GM18520 (cell line): Measurements from ENCODE around the gene BRSK2.

ENCODE experiments used
- ATAC-seq: cut with Tn5 transposase; IDR thresholded peaks from one replicate; pipeline ENCODE4 v1.9.1; 2021; ENCODE audit not compliant: unreplicated experiment

Gene BRSK2

DNA sequence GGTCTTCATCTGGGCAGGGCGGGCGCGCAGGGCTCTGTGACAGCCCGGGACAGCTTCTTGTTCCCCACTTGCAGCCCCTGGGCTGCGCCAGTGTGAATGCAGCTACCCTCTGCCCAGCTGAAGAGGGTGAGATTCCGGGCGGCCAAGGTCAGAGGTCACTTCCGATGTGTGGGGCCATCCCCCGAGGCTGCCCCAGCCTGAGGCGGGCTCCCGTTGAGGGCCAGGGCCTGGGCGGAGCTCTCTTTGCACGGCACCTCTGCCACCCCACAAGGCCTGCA, 72.9 kb downstream of the BRSK2 start:
- no peak for ATAC-seq

DNA sequence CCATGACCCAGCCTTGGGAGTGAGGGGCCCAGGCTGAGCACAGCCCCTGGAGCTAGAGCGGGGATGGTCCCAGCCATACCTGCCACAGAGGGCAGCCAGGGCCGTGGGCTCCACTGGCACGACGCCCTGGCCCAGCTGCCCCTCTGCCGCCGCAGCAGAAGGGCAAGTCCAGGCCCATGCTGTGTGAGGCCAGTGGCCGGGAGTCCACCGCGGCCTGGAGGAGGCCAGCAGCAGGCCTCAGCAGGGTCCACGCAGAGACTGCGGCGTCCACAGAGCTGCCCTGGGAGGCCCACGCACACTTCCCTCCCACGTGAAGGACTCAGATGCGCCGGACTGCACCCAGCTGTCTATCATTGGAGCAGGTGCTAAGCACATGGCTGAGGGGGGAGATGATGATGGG, 73.3 kb downstream of the BRSK2 start:
- ATAC-seq = no peak

DNA sequence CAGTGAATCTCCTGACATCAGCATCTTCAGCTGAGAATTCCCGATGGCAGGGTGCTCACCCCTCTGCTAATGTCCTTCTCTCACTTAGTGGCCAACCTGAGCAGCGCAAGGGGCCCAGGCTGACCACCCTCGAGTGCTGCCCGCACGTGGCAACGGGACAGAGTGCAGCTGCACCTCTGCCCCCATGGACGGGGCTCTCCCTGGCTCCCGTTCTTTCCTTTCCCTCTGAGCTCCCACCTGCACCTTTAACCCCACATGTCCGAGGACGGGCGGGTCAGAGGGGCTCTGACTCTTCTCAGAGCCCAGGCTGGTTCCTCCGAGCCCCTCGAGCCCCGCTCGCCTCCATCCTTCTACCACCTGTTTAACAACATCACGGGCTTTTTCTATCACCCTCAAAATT, 77.0 kb downstream of the BRSK2 start:
- ATAC-seq = no peak

GRCh38 chr11:1467270-1467669, 77.5 kb downstream of the BRSK2 start:
- ATAC-seq = no peak

GRCh38 chr11:1468002-1468401, 78.3 kb downstream of the BRSK2 start:
- ATAC-seq = no peak

DNA sequence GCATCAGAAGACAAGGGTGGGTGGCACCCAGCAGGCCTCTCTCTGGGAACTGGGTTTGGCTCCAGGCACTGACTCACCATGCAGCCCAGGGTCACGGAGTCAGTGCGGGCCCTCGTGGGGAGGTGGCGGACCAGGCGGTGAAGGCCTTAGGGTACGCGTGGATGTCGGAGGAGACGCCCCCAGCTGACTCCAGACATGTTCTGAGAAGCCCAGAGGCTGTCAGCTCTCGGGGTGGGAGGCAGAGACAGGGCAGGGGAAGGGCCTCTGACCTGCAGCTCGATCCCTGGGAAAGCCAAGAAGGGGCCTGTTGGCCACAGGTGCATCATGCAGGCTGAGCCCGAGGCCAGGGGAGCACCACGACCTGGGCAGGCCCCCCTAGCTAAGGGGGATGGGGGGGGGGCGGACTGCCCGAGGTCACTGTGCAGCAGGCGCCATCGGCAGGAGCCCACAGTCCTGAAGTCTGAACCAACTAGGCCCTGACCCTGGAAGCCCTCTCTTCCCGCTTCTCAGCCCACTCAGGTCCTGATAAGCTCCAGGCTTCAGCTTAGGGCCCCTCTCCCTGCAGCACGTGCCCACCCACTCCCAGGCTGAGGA, 78.8 kb downstream of the BRSK2 start:
- ATAC-seq = no peak

- no peak for ATAC-seq
Measured at GRCh38 chr11:1469287-1469910, 79.7 kb downstream of the BRSK2 start.

DNA sequence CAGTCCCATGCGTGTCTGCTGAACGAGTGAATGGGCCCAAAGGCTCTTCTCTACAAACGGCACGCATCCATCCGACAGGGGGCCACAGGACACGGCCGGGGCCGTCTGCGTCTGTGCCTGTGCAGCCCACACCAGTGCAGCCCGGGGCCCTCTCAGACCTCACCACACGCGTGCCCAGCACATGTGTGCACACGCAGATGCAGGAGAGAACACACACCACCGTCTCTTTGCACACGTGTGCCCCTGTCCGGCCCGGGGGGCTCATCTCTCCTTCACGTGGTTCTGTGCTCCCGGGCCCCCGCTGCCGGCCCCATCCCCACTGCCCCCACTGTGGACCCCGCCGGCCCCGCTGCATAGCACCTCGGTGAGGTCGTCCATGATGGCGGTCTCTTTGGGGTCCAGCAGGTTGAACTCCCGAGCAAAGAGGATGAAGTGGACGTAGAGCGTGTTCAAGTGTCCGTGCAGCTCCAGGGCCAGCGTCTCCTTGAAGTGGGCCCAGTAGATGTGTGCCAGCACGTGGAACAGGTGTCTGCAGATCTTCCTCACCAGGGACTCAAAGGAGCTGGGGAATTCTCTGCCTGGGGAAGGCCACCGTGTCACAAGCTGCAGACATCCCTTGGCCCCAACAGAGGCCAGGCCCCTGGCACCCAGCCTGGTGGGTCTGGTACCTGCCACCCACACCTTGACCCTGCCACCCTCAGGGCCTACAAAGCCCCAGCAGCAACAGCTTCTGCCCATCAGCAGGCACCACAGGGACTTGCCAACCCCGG, 80.4 kb downstream of the BRSK2 start:
- ATAC-seq = no peak

DNA sequence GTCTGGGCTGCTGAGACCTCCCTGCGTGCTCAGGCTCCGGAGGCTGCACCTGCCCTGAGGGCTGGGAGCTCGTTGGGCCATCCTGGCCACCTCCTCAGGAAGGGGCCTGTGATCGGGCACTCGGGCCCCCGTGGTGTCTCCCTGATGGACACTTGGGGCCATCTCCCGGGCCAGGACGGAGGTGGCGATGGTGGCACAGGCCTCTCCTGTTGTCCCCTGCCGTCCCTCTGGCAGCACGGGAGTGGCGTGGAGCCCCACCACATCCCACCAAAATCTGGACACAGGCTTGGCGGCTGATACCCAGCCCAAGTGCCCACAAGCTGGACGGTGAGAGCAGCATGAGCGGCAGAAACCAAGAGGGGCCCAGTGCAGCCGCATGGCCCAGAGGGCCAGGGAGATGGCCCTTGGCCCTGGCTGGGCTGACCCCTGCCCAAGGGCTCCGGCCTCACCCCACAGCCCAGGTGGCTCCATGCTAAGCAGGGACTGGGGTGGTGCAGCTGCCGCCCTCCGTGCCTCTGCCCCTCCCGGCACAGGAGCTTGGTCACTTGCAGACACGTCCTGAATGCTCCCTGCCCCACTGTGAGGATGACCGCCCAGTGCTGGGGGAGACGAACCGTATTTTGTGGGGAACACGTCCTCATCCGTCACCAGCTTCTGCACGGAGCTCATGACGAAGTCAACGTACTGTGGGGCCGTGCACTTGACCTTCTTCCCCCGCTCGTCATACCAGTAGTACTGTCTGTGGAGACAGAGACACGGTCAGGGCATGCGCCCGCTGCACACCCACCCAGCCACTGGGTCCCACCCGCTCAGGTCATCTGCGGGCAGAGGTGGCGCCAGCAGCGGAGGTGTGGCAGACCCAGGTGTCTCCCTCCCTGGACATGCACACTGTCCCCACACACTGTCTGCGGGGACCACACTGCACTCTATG, 81.2 kb downstream of the BRSK2 start:
- no peak for ATAC-seq

DNA sequence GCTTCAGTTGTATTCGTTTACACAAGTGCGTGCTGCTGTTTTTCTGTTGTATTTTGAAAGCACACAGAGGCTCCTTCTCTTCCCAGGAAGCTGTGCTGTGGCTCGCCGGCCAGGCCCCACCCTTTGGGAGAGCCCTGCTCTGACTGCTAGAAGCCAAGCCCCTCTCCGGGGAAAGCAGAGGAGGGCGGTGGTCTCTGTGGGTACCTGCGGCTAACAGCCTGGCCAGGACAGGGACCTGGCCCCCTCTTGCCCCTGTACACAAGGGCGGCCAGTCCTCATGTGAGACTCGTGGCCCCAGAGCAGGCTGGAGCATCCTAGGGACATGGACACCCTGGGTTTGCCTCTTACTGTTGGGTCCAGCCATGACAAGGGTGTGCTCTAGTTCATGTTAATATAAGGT, 82.0 kb downstream of the BRSK2 start:
- no peak for ATAC-seq

GRCh38 chr11:1472180-1473005, 82.7 kb downstream of the BRSK2 start:
- ATAC-seq = no peak

- no peak for ATAC-seq
Measured at GRCh38 chr11:1473011-1473628, 83.4 kb downstream of the BRSK2 start.

DNA sequence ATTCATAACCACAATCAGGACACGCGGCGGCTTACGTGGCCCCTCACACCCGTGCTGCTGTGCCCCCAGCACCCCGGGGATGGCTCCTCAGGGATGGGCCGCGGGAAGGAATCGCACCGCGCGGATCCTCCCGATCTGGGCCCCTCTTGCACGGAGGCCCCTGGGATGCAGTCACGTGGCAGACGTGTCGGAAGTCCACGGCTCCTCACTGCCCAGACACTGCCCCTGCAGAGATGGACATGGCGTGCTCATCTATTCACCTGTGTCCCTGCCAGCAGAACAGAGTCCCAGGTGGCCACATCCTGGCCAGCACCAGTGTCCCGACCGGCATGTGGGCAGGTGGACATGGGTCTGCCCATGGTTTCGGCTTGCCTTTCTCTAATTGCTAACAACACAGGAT, 84.1 kb downstream of the BRSK2 start:
- no peak for ATAC-seq

DNA sequence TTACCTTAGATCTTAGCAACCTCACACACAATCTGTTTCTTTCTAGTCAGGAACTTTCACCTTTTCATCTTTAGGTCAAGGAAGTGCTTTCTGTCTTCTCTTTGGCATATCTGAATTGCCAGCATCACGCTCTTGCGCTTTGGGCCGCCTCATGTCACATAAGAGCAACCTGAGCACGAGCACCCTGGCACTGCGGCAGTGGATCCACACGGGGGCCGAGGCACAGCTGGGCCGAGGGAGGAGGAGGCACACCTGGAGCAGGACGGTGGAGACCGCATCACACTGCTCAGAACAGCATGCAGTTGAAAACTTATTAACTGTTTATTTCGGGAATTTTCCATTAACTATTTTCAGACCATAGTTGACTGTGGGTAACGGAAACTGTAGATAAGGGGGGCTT, 86.1 kb downstream of the BRSK2 start:
- no peak for ATAC-seq

DNA sequence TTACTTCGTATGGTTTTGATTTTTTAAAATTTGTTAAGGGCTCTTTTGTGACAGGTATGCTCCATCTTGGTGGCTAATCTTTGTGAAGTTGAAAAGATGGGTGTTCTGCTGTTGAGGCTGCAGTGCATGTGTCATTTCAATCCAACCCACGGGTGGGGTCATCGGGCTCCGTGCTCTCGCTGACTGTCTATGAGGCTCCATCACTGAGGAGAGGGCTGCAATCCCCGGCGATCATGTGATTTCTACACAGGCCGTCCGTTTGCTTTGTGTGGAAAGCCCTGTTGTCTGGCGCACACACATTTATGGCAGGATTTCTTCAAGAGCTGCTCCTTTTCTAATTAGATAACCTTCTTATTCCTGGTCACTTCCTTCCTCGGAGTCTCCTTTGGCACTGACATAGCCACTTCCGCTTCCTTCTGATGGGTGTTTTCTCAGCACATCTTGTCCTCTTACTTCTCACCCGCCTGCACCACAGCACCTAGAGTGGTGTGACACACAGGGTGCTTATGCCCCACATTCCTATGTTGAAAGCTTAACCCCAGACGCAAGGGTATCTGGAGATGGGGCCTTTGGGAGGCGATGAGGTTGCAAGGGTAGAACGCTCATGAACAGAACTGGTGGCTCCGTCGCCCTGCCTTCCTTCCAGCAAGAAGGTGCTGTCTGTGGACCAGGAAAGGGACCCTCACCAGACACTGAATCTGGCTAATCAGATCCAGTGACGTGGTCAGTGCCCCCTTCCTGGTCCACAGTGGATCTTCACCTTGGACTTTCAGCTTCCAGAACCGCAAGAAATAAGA, 87.4 kb downstream of the BRSK2 start:
- ATAC-seq = no peak

DNA sequence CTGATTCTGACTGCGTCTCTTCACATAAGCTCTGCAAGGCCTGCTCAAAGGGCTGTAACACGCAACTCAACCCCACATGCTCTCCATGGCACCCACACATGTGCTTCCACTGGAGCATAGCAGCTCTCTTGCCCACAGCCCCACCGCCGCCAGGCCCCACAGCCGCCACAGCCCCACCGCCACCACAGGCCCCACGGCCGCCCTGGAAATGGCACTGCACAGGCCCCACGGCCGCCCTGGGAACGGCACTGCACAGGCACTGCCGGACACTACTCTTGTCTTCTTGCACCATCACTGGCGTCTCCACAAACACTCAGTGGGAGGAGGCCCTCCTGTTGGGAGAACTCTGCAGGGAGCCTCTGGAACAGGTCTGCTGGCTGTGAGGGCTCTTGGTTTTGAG, 88.3 kb downstream of the BRSK2 start:
- ATAC-seq = no peak

- ATAC-seq = no peak
Measured at GRCh38 chr11:1478544-1478943, 88.8 kb downstream of the BRSK2 start.

GRCh38 chr11:1479006-1479677, 89.4 kb downstream of the BRSK2 start:
- no peak for ATAC-seq

DNA sequence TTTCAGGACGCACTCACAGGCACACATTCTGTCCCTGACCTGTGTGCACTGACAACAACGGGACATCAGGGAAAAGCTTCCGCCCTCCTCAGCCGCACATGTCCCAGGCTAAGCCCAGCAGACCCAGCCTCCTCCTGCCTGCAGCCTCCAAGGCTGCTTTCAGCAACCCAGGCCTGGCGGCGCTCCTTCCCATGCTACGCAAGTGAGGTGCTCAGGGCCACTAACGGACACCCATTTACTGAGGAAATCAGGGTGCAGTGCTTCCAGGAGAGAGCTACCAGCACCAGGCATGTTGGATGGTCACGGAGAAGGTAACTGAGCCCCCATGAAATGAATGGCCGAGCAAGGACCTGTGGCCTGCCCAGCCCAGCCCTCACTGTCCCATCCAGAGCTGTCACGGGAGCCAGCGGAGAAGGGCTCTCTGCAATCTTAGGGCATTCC, 90.0 kb downstream of the BRSK2 start:
- ATAC-seq = no peak
